Stomach (tissue), 9 donors: ENCODE measurements around the gene KCNK10. TPM values are rescaled to one million over a fixed set of nuclear protein-coding genes. Genes with fewer than 3 reads are reported as not detected.
"Not testable (repeated sequence)": the region's sequence is repeated elsewhere in the genome, so short reads cannot be mapped to it uniquely, and the experiment has no call there.

ENCODE experiments used
- DNase-seq, 2 donors: peaks; one replicate each; pipeline versions ENCODE4 v3.0.0 to v3.0.0-alpha.2; 2013 to 2019
- H3K27ac ChIP-seq, 5 donors: fragments of 200-600 bp in 4 of 5; sonication (generic) in 4 of 5; one replicate each; pipeline ENCODE4 v1.5.1; 2013 to 2019; ENCODE audit warnings: mild to moderate bottlenecking in 1 of 5, moderate library complexity in 1 of 5
- H3K27me3 ChIP-seq, 3 donors: fragments of 200-600 bp; sonication (generic); one replicate each; pipeline ENCODE4 v1.5.1; 2017 to 2019; ENCODE audit warnings: mixed run types in 1 of 3
- H3K36me3 ChIP-seq, 4 donors: fragments of 200-600 bp; sonication (generic); 1 replicate in 3 of 4; 2 replicates in 1 of 4; pipeline ENCODE4 v1.5.1; 2016 to 2019
- H3K4me1 ChIP-seq, 4 donors: fragments of 200-600 bp; sonication (generic); one replicate each; pipeline ENCODE4 v1.5.1; 2016 to 2019
- H3K4me3 ChIP-seq, 4 donors: fragments of 200-600 bp; sonication (generic) in 3 of 4; one replicate each; pipeline ENCODE4 v1.5.1; 2016 to 2019; ENCODE audit warnings: mild to moderate bottlenecking in 1 of 4
- H3K9me3 ChIP-seq, 4 donors: fragments of 200-600 bp; sonication (generic); one replicate each; pipeline ENCODE4 v1.5.1; 2016 to 2019
- EP300 ChIP-seq: sonication (generic); formaldehyde crosslinking; IDR thresholded peaks from one replicate; pipeline ENCODE4 v1.6.1; 2017; ENCODE audit warnings: antibody characterized with exemption
- POLR2A ChIP-seq, 4 donors: fragments of 450-650 bp; IDR thresholded peaks; one replicate each; pipeline ENCODE4 v1.6.1; 2016; ENCODE audit warnings: antibody characterized with exemption in 4 of 4, control low read depth in 2 of 4, mild to moderate bottlenecking in 1 of 4, moderate library complexity in 1 of 4
- POLR2AphosphoS5 ChIP-seq, 3 donors: sonication (generic); formaldehyde crosslinking; IDR thresholded peaks; one replicate each; pipeline ENCODE4 v1.6.1; 2016; ENCODE audit warnings: antibody characterized with exemption in 3 of 3
- WGBS, 5 donors: extraction: QIAGEN DNeasy Blood & Tissue Kit in 3 of 5; methylation state at CpG; one replicate each; pipeline versions ENCODE4 v1.1.5 to v1.1.7; 2013 to 2018; 5-methylcytosine and 5-hydroxymethylcytosine counted together
- intact Hi-C: fragments of 100-400 bp; cut with DNase I; formaldehyde crosslinking; loops from one replicate; pipeline ENCODE4 v1.15.1; 2023; ENCODE audit warnings: low total_unique reads
- polyA plus RNA-seq, 3 donors: library from polyadenylated mRNA; stranded (reverse); fragments of 200-250 nt; gene quantifications; one replicate each; pipeline ENCODE4 v1.2.3, GENCODE V29; 2013
- total RNA-seq, 5 donors: library from RNA; depleted of rRNA; stranded (reverse); fragments of >200 nt; gene quantifications; one replicate each; pipeline versions ENCODE4 v1.1.0 to v1.2.3, GENCODE V29; 2014 to 2016
- TF ChIP-seq, protein P1 (sequence below), 7 experiments: fragments of 450-650 bp in 4 of 7; fragments of 200-600 bp in 3 of 7; sonication (generic) in 3 of 7; IDR thresholded peaks; one replicate each; pipeline ENCODE4 v1.5.1; 2016 to 2019; ENCODE audit warnings: antibody characterized with exemption in 7 of 7, control low read depth in 2 of 7, mild to moderate bottlenecking in 1 of 7
- donor health status: healthy with polysubstance abuse.
- donor health status: Bipolar disorder and iron deficiency.
- donor health status: healthy.

The KCNK10 gene
- total and polyA plus RNA-seq, 8 donors, result 0.06 to 8.7 (median 1.0) TPM; not detected in 1

DNA sequence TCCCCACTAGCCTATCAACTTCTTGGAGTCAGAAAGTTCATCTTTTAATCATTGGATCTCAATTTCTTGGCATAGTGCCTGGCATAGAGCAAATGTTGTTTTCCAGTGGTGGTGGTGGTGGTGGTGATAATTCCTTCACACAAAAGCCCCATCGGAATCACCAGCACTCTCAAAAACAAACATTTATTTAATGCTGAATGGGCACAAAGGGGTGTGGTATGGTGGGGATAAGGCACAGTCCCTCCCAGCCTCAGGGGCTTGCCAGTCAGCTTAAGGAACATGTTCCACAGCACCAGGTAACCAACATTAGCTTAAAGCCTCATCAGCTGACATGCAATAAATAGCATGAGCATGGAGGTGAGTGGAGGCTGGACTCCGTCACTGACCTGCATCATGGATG lies 56.6 kb downstream of the KCNK10 start:
- TF ChIP-seq POLR2A (IDR thresholded peaks at IDR 0.05), result no peak
- no peak for TF ChIP-seq EP300
- no peak for TF ChIP-seq POLR2AphosphoS5 (IDR thresholded peaks at IDR 0.05)
- TF ChIP-seq, protein P1, sequence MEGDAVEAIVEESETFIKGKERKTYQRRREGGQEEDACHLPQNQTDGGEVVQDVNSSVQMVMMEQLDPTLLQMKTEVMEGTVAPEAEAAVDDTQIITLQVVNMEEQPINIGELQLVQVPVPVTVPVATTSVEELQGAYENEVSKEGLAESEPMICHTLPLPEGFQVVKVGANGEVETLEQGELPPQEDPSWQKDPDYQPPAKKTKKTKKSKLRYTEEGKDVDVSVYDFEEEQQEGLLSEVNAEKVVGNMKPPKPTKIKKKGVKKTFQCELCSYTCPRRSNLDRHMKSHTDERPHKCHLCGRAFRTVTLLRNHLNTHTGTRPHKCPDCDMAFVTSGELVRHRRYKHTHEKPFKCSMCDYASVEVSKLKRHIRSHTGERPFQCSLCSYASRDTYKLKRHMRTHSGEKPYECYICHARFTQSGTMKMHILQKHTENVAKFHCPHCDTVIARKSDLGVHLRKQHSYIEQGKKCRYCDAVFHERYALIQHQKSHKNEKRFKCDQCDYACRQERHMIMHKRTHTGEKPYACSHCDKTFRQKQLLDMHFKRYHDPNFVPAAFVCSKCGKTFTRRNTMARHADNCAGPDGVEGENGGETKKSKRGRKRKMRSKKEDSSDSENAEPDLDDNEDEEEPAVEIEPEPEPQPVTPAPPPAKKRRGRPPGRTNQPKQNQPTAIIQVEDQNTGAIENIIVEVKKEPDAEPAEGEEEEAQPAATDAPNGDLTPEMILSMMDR (IDR thresholded peaks at IDR 0.05), result no peak
- no peaks in the 10 kb centered on the region for H3K27me3 ChIP-seq
- no peak overlapping the region for H3K27ac ChIP-seq
- WGBS, 5 donors, result 55 to 72% (median 64%) methylated on average over 2 of the region's 2 CpGs
- H3K36me3 ChIP-seq, result no peaks in the 10 kb centered on the region
- H3K4me3 ChIP-seq, result no peak overlapping the region
- peaks cover 0 to 15% (median 5%) of the 10 kb centered on the region in 4 donors for H3K4me1 ChIP-seq
- intact Hi-C loops, result no loop called here
- DNase-seq, result no peak
- H3K9me3 ChIP-seq, result no peaks in the 10 kb centered on the region

DNA sequence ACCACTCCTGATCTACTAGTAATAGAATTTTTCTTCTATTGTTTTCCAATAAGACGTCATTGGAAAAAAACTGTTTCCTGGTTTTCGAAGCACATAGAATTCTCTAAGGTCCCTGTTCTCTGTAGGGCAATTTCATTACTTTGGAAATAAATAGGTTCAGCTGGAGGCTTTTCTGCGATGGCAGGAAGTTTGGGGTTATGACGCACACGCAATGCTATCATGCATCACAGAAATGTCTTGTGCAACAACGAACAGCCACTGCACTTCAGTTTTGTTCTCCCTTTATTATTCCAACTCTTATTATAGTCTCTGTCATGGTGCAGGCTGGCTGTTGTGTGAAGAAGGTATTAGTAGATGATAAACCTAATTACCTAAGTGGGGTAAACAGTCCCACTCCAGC lies 59.0 kb downstream of the KCNK10 start:
- no peak for TF ChIP-seq EP300
- TF ChIP-seq, protein P1 (IDR thresholded peaks at IDR 0.05), result no peak
- DNase-seq, result no peak
- Histone ChIP-seq H3K4me1 (no peaks in the 10 kb centered on the region), H3K4me3 (no peak overlapping the region), H3K9me3 (no peaks in the 10 kb centered on the region), H3K27me3 (peaks cover 0 to 4% (median 0%) of the 10 kb centered on the region in 3 donors), H3K27ac (no peak overlapping the region), H3K36me3 (no peaks in the 10 kb centered on the region)
- intact Hi-C loops, result no loop called here
- WGBS, 5 donors, result 57 to 82% (median 78%) methylated on average over 6 of the region's 6 CpGs

DNA sequence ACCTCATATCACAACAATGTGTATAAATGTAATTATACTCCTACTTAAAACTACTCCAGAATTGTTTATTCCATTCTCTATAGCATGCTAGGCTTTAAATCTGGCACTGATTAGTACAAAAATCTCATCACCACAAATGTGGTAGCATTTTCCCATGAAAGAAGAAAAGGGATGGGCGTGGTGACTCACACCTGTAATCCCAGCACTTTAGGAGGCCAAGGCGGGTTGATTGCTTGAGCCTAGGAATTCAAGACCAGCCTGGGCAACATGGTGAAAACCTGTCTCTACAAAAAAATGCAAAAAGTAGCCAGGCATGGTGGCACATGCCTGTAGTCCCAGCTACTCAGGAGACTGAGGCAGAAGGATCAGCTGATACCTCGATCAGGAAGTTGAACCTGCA lies 61.8 kb downstream of the KCNK10 start:
- H3K4me1 ChIP-seq, DNase-seq, H3K27ac ChIP-seq, H3K4me3 ChIP-seq, H3K27me3 ChIP-seq, H3K36me3 ChIP-seq, intact Hi-C loops, H3K9me3 ChIP-seq: not testable (repeated sequence)
- 77 to 86% (median 83%) methylated on average over 3 of the region's 3 CpGs for WGBS, 5 donors

DNA sequence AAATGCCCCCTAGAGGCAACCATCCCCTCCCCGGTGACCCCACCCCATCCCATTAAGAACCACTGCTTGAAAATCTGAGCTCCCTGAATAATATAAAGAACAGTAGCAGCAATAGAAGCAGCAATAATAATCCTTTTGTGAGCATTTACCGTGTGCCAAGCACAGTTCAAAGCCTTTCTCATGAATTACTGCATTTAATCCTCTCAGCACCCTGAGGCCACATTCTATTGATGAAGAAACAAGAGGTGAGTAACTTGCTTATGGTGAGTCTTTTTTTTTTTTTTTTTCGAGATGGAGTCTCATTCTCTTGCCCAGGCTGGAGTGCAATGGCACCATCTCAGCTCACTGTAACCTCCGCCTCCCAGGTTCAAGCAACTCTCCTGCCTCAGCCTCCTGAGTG lies 65.0 kb downstream of the KCNK10 start:
- no peaks in the 10 kb centered on the region for H3K36me3 ChIP-seq
- TF ChIP-seq, protein P1 (IDR thresholded peaks at IDR 0.05), result no peak
- TF ChIP-seq POLR2A (IDR thresholded peaks at IDR 0.05), result no peak
- TF ChIP-seq POLR2AphosphoS5 (IDR thresholded peaks at IDR 0.05), result no peak
- TF ChIP-seq EP300, result no peak
- no peak overlapping the region for H3K27ac ChIP-seq
- WGBS, 5 donors, result 75 to 93% (median 81%) methylated on average over 4 of the region's 4 CpGs
- H3K4me1 ChIP-seq, result no peaks in the 10 kb centered on the region
- no peak overlapping the region for H3K4me3 ChIP-seq
- no peak for DNase-seq
- H3K9me3 ChIP-seq, result no peaks in the 10 kb centered on the region
- intact Hi-C loops, result no loop called here
- peaks cover 0 to 18% (median 0%) of the 10 kb centered on the region in 3 donors for H3K27me3 ChIP-seq

DNA sequence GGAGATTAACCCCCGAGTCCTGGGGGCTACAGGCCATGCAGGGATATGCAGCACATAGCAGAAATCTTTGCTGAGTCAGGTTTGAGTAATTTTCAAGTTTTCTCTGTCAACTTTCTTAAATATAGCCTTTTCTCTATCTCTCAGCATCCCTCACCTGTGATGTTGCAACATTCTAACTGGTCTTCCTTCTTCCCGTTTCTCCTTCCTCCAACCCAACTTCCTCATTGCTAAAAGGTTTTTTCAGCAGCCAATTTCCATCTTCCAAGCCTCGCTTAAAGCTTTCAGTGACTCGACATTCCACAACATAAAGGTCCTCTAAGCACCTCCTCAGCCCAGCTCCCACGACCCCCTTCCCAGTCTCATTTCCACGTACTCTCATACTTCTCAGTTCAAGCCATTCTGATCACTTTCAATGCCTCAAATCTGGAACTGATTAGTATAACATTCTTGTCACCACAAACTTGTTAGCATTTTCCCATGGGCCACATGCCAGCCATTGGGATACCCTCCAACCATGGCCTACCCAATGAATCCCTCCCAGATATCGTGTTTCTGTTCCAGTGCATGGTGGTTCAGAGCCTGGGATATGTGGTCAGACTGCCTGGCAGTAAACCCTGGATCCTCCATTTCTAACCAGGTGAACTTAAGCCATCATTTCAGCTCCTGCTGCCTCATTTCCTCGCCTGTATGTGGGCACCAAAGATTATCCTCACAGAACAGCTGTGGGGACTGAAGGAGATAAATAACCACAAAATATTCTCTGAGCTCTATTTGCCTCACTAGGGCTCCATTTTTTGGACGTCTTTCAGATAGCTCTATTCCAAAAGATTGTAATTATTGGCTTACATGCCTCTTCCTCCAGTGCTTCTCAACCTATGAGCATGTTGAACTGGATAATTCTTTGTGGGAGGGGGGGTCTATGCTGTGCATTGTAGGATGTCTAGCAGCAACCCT lies 65.8 kb downstream of the KCNK10 start:
- intact Hi-C loops, result no loop called here
- Histone ChIP-seq H3K4me3 (no peak overlapping the region), H3K27me3 (peaks cover 0 to 18% (median 0%) of the 10 kb centered on the region in 3 donors), H3K9me3 (no peaks in the 10 kb centered on the region), H3K4me1 (no peaks in the 10 kb centered on the region), H3K27ac (no peak overlapping the region), H3K36me3 (no peaks in the 10 kb centered on the region)
- 56 to 68% (median 63%) methylated on average over 9 of the region's 9 CpGs for WGBS, 5 donors
- TF ChIP-seq, protein P1 (IDR thresholded peaks at IDR 0.05), result no peak
- TF ChIP-seq EP300, result no peak
- TF ChIP-seq POLR2A (IDR thresholded peaks at IDR 0.05), result no peak
- no peak for TF ChIP-seq POLR2AphosphoS5 (IDR thresholded peaks at IDR 0.05)
- no peak for DNase-seq
